ENCODE results near the gene CNBP.

- TF ChIP-seq CTCF (IDR thresholded peaks at IDR 0.05) (no peak), POLR2A (IDR thresholded peaks at IDR 0.05) (no peak)
Measured at GRCh38 chr3:129118745-129119144, 65.0 kb downstream of the CNBP start.
